Hepatocyte (in vitro differentiated cells): Measurements from ENCODE around the gene PACS1.
"Not testable (repeated sequence)": the region's sequence is repeated elsewhere in the genome, so short reads cannot be mapped to it uniquely, and the experiment has no call there.

Experiments used
- CTCF ChIP-seq: fragments of 200-600 bp; sonication (generic); IDR thresholded peaks from 2 replicates; pipeline ENCODE4 v1.5.1; 2016; ENCODE audit warnings: antibody characterized with exemption, mild to moderate bottlenecking; ENCODE audit not compliant: poor library complexity
- EZH2 ChIP-seq: fragments of 200-600 bp; sonication (generic); IDR thresholded peaks from 2 replicates; pipeline ENCODE4 v1.6.1; 2016; ENCODE audit warnings: antibody characterized with exemption, mild to moderate bottlenecking, borderline replicate concordance
- EZH2phosphoT487 ChIP-seq: fragments of 200-600 bp; sonication (generic); IDR thresholded peaks from one replicate; pipeline ENCODE4 v1.6.1; 2018; ENCODE audit warnings: antibody characterized with exemption, mild to moderate bottlenecking, low read depth, moderate library complexity; ENCODE audit not compliant: unreplicated experiment, severe bottlenecking

- not testable (repeated sequence) for TF ChIP-seq CTCF, EZH2phosphoT487, EZH2
Observed at GRCh38 chr11:66092125-66092524, 22.1 kb downstream of the PACS1 start.
